ENCODE data around the gene MLLT10. TPM values are rescaled to one million over a fixed set of nuclear protein-coding genes. Genes with fewer than 3 reads are reported as not detected.

Gene MLLT10
- total RNA-seq, 4 donors from 2014 or later = 33.4 to 58.1 (median 43.6) TPM

DNA sequence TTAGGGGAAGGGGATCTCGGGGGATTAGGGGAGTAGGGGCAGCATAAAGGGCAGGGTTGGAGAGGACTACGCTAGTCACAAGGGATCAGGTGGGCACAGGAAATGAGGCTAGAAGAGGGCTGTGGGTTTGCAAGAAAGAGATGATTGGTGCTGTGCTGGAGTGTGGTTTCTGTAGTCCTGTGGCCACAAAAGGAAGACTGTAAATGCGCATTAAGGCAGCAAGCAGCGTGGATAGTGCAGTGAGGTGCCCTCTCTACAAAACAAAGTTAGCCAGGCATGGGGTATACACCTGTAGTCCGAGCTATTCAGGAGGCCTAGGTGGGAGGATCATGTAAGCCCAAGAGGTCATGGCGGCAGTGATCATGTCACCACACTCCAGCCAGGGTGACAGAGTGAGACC lies 212.1 kb downstream of the MLLT10 start:
- TF ChIP-seq, protein P1, sequence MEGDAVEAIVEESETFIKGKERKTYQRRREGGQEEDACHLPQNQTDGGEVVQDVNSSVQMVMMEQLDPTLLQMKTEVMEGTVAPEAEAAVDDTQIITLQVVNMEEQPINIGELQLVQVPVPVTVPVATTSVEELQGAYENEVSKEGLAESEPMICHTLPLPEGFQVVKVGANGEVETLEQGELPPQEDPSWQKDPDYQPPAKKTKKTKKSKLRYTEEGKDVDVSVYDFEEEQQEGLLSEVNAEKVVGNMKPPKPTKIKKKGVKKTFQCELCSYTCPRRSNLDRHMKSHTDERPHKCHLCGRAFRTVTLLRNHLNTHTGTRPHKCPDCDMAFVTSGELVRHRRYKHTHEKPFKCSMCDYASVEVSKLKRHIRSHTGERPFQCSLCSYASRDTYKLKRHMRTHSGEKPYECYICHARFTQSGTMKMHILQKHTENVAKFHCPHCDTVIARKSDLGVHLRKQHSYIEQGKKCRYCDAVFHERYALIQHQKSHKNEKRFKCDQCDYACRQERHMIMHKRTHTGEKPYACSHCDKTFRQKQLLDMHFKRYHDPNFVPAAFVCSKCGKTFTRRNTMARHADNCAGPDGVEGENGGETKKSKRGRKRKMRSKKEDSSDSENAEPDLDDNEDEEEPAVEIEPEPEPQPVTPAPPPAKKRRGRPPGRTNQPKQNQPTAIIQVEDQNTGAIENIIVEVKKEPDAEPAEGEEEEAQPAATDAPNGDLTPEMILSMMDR (IDR thresholded peaks at IDR 0.05) = no peak
- no peak for ATAC-seq (ENCODE audit: low FRiP score)

GRCh38 chr10:21747809-21748208 lies 213.8 kb downstream of the MLLT10 start:
- no peak for ATAC-seq (ENCODE audit: low FRiP score)
- TF ChIP-seq, protein P1 (IDR thresholded peaks at IDR 0.05) = no peak
- DNase-seq (ENCODE audit: low spot score) = no peak

More for the DNA sequence above, 212.1 kb downstream of the MLLT10 start:
- DNase-seq (ENCODE audit: low spot score) = no peak

DNA sequence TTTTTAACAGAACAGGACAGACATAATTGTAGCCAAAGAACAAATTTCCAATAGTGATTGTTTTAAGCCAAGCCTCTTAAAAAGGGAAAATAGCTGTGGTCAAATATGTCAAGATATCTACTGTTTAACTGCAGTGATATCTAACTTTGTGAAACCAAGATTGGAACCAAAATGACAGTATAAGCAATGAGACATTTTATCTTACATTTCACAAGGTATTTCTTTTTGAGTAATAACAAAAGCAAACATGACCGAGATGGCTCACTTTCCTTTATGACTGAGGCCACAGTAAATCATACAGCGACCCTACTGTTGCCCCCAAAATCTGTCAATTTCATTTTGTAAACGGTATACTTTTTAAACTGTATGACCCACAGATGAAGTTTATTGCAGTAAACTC lies 215.8 kb downstream of the MLLT10 start:
- ATAC-seq (ENCODE audit: low FRiP score) = no peak
- TF ChIP-seq, protein P1 (IDR thresholded peaks at IDR 0.05) = no peak
- no peak for DNase-seq (ENCODE audit: low spot score)

GRCh38 chr10:21750424-21750823 lies 216.4 kb downstream of the MLLT10 start:
- DNase-seq (ENCODE audit: low spot score) (no peak), ATAC-seq (ENCODE audit: low FRiP score) (no peak)
- TF ChIP-seq, protein P1 (IDR thresholded peaks at IDR 0.05) = no peak

DNA sequence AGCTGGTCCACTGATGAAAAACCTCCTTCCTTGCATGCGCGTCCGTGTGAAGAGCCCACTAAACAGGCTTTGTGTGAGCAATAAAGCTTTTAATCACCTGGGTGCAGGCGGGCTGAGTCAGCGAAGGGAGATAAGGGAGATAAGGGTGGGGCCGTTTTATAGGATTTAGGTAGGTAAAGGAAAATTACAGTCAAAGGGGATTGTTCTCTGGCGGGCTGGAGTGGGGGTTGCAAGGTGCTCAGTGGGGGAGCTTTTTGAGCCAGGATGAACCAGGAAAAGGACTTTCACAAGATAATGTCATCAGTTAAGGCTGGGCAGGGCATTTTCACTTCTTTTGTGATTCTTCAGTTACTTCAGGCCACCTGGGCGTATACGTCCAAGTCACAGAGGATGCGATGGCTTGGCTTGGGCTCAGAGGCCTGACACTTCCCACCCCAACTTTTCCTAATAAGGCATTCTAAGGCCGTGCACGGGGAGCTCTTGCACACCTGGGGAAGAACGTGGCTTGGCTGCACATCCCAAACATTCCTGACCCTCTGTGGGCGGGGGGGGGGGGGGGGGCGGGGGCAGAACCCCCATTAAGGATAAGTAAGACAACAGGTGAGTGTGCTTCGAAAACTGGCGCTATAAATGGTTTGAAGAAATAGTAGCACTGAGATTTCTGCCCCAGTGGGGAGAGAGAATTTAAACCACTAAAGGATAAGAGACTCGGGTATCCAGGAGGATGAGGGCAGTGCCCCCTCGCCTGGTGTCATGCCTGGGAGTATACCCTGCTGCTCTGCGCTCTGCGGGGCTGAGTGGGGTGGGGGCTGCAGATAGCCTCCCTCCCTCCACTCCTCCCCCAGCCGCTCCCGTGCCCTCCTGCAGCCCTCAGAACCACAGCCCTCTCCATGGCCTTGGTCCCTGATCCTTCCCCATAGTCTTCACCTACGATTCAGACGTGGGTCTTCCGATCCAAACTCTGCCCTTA lies 217.6 kb downstream of the MLLT10 start:
- TF ChIP-seq, protein P1 (IDR thresholded peaks at IDR 0.05) = no peak
- DNase-seq (ENCODE audit: low spot score) = no peak
- ATAC-seq (ENCODE audit: low FRiP score) = no peak

DNA sequence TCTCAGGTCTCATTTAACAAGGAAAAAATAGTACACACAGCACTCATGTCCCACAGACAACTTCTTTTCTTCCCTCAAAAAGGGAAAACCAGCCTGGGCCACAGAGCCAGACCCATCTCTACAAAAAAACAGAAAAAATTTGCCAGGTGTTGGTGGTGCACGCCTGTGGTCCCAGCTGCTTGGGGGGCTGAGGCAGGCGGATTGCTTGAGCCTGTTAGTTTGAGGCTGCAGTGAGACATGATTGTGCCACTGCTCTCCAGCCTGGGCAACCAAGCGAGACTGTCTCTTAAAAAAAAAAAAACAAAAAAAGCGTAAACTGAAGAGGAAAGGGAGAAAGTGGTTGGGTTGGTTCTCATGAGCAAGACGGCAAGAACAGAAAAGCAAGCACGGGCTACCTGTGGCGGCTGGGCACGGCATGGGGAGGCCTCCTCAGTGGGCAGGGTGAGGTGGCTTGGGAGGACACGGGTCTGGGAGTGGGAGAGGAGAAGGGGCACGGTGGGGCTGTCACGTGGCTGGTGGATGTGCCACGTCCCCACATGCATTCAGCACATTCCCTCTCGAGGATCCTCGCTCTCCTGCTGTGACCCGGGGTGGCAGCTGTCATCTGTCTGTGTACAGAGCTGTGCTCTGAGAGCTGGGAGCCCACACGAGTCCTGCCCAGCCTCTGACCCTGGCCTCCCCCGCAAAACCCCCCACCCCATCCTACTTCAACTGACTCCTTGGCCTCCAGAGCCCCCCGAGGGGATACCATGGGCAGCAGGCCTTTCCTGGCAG lies 219.7 kb downstream of the MLLT10 start:
- DNase-seq (ENCODE audit: low spot score) (no peak), ATAC-seq (ENCODE audit: low FRiP score) (no peak)
- TF ChIP-seq, protein P1 (IDR thresholded peaks at IDR 0.05) = no peak

Measured in omental fat pad (tissue), 4 donors.